ENCODE results near the gene ARMC6. TPM values are rescaled to one million over a fixed set of nuclear protein-coding genes. Genes with fewer than 3 reads are reported as not detected.

Gene ARMC6
- total and polyA plus RNA-seq, 2 experiments from 2014 or later: 40.9 to 112 TPM

GRCh38 chr19:18999896-19000620 lies 33.3 kb upstream of the ARMC6 start:
- peaks cover 14% of the 10 kb centered on the region; the same call in 1 of the 2 replicates for H4K20me1 ChIP-seq (replicated peaks; ENCODE audit: insufficient read depth)
- no peak overlapping the region for H3K27ac Mint-ChIP-seq
- peak; percentile 11; the same call in 2 of the 3 replicates for ATAC-seq

More at GRCh38 chr19:18999896-19000620, 33.3 kb upstream of the ARMC6 start:
- Histone ChIP-seq H3K4me1 (ENCODE audit: insufficient read depth) (no peaks in the 10 kb centered on the region), H3K27me3 (ENCODE audit: insufficient read depth) (no peaks in the 10 kb centered on the region), H3K36me3 (ENCODE audit: insufficient read depth) (peaks cover 27% of the 10 kb centered on the region), H3K4me3 (no peak overlapping the region), H3K9me2 (ENCODE audit: insufficient read depth) (no peaks in the 10 kb centered on the region), H3F3A (replicated peaks; ENCODE audit: low read depth) (peaks cover 4% of the 10 kb centered on the region; the same call in 1 of the 2 replicates), H3K4me2 (no peak overlapping the region), H3K27ac (ENCODE audit: low read depth) (no peak overlapping the region), H3K79me2 (replicated peaks; ENCODE audit: insufficient read depth) (no peaks in the 10 kb centered on the region), H2AFZ (no peak overlapping the region)
- H3K9me3 Mint-ChIP-seq: no peaks in the 10 kb centered on the region
- H3K36me3 Mint-ChIP-seq (ENCODE audit: low read depth): peaks cover 80% of the 10 kb centered on the region
- no peak for TF ChIP-seq ETS1 (IDR thresholded peaks at IDR 0.05)
- TF ChIP-seq REST (IDR thresholded peaks at IDR 0.05; ENCODE audit: unreplicated experiment): no peak
- peak; percentile 37 to 46 for TF ChIP-seq CTCF (conservative IDR thresholded peaks at IDR 0.05; ENCODE audit: low read depth in 2 of 2)
- no peak overlapping the region for H3K4me3 Mint-ChIP-seq
- H3K4me1 Mint-ChIP-seq: peaks cover 9% of the 10 kb centered on the region; the same call in 2 of the 3 replicates
- DNase-seq (ENCODE audit: low spot score): peak; percentile 21
- peaks cover 14% of the 10 kb centered on the region for H3K27me3 Mint-ChIP-seq (ENCODE audit: insufficient read depth, low read depth, poor library complexity)
